ENCODE results near the gene ITGA3. TPM values are rescaled to one million over a fixed set of nuclear protein-coding genes. Genes with fewer than 3 reads are reported as not detected.
A peak's percentile ranks its signal among the peaks of the same experiment; 100 is the strongest.

Gene ITGA3
- polyA plus RNA-seq, 1 of the 3 experiments (the other 2 are of a cell fraction): 766 TPM

DNA sequence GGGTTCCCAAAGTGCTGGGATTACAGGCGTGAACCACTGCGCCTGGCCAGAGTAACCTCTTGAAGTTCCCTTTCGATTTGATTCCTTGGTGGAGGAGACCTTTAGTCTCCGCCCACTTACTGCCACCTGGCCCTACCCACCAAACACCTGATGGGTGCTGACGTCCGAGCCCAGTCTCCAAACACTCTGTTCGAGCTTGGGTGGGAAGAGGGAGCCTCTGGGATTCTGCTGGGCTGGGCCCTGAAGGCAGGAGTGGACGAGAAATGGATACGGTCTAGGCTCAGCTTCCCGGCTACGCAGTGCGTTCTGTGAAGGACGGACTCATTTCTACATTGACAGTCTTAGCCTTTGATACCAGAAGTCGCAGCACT, 870 bp upstream of the ITGA3 start:
- no peaks in the 10 kb centered on the region for H3K27me3 ChIP-seq (ENCODE audit: insufficient read depth)
- peak overlapping the region; percentile 98 for H3K9ac ChIP-seq
- H3K4me1 ChIP-seq (ENCODE audit: control insufficient read depth in 1 of 2, insufficient read depth in 2 of 2, low read depth in 1 of 2, low read length in 1 of 2): peaks cover 63 to 64% of the 10 kb centered on the region in 2 experiments
- no peaks in the 10 kb centered on the region for H3K9me2 ChIP-seq
- peaks cover 83% of the 10 kb centered on the region for H3K79me2 ChIP-seq (ENCODE audit: insufficient read depth)
- TF ChIP-seq RXRA (IDR thresholded peaks at IDR 0.05; ENCODE audit: borderline replicate concordance, low read depth): no peak
- TF ChIP-seq RAD21 (IDR thresholded peaks at IDR 0.05; ENCODE audit: low read length): no peak
- TF ChIP-seq RCOR1 (IDR thresholded peaks at IDR 0.05; ENCODE audit: low read length): no peak
- TF ChIP-seq, protein P1, sequence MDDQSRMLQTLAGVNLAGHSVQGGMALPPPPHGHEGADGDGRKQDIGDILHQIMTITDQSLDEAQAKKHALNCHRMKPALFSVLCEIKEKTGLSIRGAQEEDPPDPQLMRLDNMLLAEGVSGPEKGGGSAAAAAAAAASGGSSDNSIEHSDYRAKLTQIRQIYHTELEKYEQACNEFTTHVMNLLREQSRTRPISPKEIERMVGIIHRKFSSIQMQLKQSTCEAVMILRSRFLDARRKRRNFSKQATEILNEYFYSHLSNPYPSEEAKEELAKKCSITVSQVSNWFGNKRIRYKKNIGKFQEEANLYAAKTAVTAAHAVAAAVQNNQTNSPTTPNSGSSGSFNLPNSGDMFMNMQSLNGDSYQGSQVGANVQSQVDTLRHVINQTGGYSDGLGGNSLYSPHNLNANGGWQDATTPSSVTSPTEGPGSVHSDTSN (IDR thresholded peaks at IDR 0.05): no peak
- TF ChIP-seq TEAD4 (IDR thresholded peaks at IDR 0.05; ENCODE audit: borderline replicate concordance, insufficient read depth): no peak
- TF ChIP-seq, protein P2, sequence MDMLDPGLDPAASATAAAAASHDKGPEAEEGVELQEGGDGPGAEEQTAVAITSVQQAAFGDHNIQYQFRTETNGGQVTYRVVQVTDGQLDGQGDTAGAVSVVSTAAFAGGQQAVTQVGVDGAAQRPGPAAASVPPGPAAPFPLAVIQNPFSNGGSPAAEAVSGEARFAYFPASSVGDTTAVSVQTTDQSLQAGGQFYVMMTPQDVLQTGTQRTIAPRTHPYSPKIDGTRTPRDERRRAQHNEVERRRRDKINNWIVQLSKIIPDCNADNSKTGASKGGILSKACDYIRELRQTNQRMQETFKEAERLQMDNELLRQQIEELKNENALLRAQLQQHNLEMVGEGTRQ (IDR thresholded peaks at IDR 0.05; ENCODE audit: borderline replicate concordance, low read depth, low read length): no peak
- no peak for TF ChIP-seq MXI1 (IDR thresholded peaks at IDR 0.05; ENCODE audit: low read depth, low read length)
- TF ChIP-seq EZH2phosphoT487 (IDR thresholded peaks at IDR 0.05; ENCODE audit: borderline replicate concordance, low read depth): no peak
- TF ChIP-seq YY1 (IDR thresholded peaks at IDR 0.05; ENCODE audit: low read depth): no peak
- TF ChIP-seq SIN3A (IDR thresholded peaks at IDR 0.05; ENCODE audit: borderline replicate concordance, low read depth, low read length): no peak
- no peak for TF ChIP-seq POLR2AphosphoS5 (IDR thresholded peaks at IDR 0.05; ENCODE audit: low read depth, low read length)
- TF ChIP-seq RFX5 (IDR thresholded peaks at IDR 0.05; ENCODE audit: low read length): no peak
- H2AFZ ChIP-seq (ENCODE audit: low read depth): no peak overlapping the region
- DNase-seq: no peak
- peak overlapping the region; percentile 96 for H3K4me2 ChIP-seq
- H4K20me1 ChIP-seq (ENCODE audit: insufficient read depth): no peaks in the 10 kb centered on the region
- H3K27ac ChIP-seq (ENCODE audit: low read depth in 2 of 2, low read length in 1 of 2): peak overlapping the region; percentile 90 to 100
- 41% methylated on average over 14 of the region's 14 CpGs for WGBS (ENCODE audit: low lambda C conversion rate)
- CTCF ChIA-PET: interaction anchor here (0.6 to 9.0 kb wide), 12 partner anchors 9 to 620 kb away, joined by 3 to 126 read pairs (median 13); partner anchors contain the start of genes DLX3 and PDK2
- peaks cover 87% of the 10 kb centered on the region for H3F3A ChIP-seq (replicated peaks; ENCODE audit: insufficient read depth)
- peak overlapping the region; percentile 90 to 91 for H3K4me3 ChIP-seq (ENCODE audit: low read depth in 2 of 2, low read length in 1 of 2)
- H3K9me3 ChIP-seq: no peaks in the 10 kb centered on the region
- POLR2A ChIA-PET: no interaction called here
- peaks cover 0 to 29% of the 10 kb centered on the region in 2 experiments for H3K36me3 ChIP-seq (replicated peaks in 1 of 2; ENCODE audit: control insufficient read depth in 1 of 2, insufficient read depth in 2 of 2, low read length in 1 of 2)

DNA sequence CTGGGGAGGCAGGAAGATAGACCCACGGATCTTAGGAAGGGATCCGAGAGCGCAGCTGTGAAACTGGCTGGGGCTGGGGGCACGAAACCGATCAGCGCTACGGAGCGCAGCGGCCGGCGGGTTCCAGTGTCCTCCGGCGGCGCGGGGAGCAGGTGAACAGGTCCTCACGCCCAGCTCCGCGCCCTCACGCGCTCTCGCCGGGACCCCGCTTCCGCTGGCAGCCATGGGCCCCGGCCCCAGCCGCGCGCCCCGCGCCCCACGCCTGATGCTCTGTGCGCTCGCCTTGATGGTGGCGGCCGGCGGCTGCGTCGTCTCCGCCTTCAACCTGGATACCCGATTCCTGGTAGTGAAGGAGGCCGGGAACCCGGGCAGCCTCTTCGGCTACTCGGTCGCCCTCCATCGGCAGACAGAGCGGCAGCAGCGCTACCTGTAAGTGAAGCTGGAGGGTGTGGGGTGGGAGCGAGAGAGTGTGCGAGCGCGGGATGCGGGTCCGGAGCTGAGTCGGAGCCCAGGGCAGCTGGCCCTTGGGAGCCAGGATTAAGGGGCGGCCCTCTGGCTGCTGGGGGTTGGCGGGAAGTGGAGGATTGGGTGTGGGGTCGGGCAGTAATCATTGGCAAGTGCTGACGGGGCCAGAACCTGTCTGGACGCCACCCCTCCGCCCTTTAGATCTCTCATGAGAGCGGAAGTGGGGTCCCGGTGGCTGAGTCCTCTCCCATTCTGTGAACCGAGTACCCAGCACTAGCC, 479 bp downstream of the ITGA3 start:
- H3K9ac ChIP-seq: peak overlapping the region; percentile 98
- H4K20me1 ChIP-seq (ENCODE audit: insufficient read depth): no peaks in the 10 kb centered on the region
- H3K9me3 ChIP-seq: no peaks in the 10 kb centered on the region
- peak overlapping the region; percentile 90 to 100 for H3K27ac ChIP-seq (ENCODE audit: low read depth in 2 of 2, low read length in 1 of 2)
- POLR2A ChIA-PET: interaction anchor here (1.2 to 1.6 kb wide), 2 partner anchors 19 to 38 kb away, joined by 3 read pairs; no protein-coding TSS in a partner anchor
- peak overlapping the region; percentile 90 to 91 for H3K4me3 ChIP-seq (ENCODE audit: low read depth in 2 of 2, low read length in 1 of 2)
- peaks cover 0 to 31% of the 10 kb centered on the region in 2 experiments for H3K36me3 ChIP-seq (replicated peaks in 1 of 2; ENCODE audit: control insufficient read depth in 1 of 2, insufficient read depth in 2 of 2, low read length in 1 of 2)
- peaks cover 61 to 67% of the 10 kb centered on the region in 2 experiments for H3K4me1 ChIP-seq (ENCODE audit: control insufficient read depth in 1 of 2, insufficient read depth in 2 of 2, low read depth in 1 of 2, low read length in 1 of 2)
- H3K79me2 ChIP-seq (ENCODE audit: insufficient read depth): peaks cover 96% of the 10 kb centered on the region
- no peaks in the 10 kb centered on the region for H3K27me3 ChIP-seq (ENCODE audit: insufficient read depth)
- peaks cover 87% of the 10 kb centered on the region for H3F3A ChIP-seq (replicated peaks; ENCODE audit: insufficient read depth)
- no peak overlapping the region for H2AFZ ChIP-seq (ENCODE audit: low read depth)
- CTCF ChIA-PET: interaction anchor here (0.7 to 9.0 kb wide), 30 partner anchors 10 to 487 kb away, joined by 3 to 126 read pairs (median 5); partner anchors contain the start of genes DLX3 and PDK2
- under 1% methylated on average over 38 of the region's 64 CpGs for WGBS (ENCODE audit: low lambda C conversion rate)
- peak; percentile 89 for DNase-seq
- peak overlapping the region; percentile 96 for H3K4me2 ChIP-seq
- H3K9me2 ChIP-seq: no peaks in the 10 kb centered on the region
- peak; percentile 61 for TF ChIP-seq RAD21 (IDR thresholded peaks at IDR 0.05; ENCODE audit: low read length)
- TF ChIP-seq POLR2AphosphoS5 (IDR thresholded peaks at IDR 0.05; ENCODE audit: low read depth, low read length): no peak; the same call in 1 of the 2 replicates
- no peak for TF ChIP-seq TEAD4 (IDR thresholded peaks at IDR 0.05; ENCODE audit: borderline replicate concordance, insufficient read depth)
- TF ChIP-seq TAF1 (IDR thresholded peaks at IDR 0.05; ENCODE audit: borderline replicate concordance, low read depth, low read length): peak; percentile 50; the same call in 1 of the 2 replicates
- TF ChIP-seq CHD2 (IDR thresholded peaks at IDR 0.05; ENCODE audit: low read length, partially characterized antibody): no peak
- TF ChIP-seq, protein P3, sequence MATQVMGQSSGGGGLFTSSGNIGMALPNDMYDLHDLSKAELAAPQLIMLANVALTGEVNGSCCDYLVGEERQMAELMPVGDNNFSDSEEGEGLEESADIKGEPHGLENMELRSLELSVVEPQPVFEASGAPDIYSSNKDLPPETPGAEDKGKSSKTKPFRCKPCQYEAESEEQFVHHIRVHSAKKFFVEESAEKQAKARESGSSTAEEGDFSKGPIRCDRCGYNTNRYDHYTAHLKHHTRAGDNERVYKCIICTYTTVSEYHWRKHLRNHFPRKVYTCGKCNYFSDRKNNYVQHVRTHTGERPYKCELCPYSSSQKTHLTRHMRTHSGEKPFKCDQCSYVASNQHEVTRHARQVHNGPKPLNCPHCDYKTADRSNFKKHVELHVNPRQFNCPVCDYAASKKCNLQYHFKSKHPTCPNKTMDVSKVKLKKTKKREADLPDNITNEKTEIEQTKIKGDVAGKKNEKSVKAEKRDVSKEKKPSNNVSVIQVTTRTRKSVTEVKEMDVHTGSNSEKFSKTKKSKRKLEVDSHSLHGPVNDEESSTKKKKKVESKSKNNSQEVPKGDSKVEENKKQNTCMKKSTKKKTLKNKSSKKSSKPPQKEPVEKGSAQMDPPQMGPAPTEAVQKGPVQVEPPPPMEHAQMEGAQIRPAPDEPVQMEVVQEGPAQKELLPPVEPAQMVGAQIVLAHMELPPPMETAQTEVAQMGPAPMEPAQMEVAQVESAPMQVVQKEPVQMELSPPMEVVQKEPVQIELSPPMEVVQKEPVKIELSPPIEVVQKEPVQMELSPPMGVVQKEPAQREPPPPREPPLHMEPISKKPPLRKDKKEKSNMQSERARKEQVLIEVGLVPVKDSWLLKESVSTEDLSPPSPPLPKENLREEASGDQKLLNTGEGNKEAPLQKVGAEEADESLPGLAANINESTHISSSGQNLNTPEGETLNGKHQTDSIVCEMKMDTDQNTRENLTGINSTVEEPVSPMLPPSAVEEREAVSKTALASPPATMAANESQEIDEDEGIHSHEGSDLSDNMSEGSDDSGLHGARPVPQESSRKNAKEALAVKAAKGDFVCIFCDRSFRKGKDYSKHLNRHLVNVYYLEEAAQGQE (IDR thresholded peaks at IDR 0.05; ENCODE audit: low read depth, low read length): no peak
- TF ChIP-seq FOXJ3 (CRISPR knock-in tag; IDR thresholded peaks at IDR 0.05): no peak
- TF ChIP-seq, protein P4, sequence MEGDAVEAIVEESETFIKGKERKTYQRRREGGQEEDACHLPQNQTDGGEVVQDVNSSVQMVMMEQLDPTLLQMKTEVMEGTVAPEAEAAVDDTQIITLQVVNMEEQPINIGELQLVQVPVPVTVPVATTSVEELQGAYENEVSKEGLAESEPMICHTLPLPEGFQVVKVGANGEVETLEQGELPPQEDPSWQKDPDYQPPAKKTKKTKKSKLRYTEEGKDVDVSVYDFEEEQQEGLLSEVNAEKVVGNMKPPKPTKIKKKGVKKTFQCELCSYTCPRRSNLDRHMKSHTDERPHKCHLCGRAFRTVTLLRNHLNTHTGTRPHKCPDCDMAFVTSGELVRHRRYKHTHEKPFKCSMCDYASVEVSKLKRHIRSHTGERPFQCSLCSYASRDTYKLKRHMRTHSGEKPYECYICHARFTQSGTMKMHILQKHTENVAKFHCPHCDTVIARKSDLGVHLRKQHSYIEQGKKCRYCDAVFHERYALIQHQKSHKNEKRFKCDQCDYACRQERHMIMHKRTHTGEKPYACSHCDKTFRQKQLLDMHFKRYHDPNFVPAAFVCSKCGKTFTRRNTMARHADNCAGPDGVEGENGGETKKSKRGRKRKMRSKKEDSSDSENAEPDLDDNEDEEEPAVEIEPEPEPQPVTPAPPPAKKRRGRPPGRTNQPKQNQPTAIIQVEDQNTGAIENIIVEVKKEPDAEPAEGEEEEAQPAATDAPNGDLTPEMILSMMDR (IDR thresholded peaks at IDR 0.05): peak; percentile 40
- TF ChIP-seq SIN3A (IDR thresholded peaks at IDR 0.05; ENCODE audit: borderline replicate concordance, low read depth, low read length): peak; percentile 40; the same call in 1 of the 2 replicates
- no peak for TF ChIP-seq RCOR1 (IDR thresholded peaks at IDR 0.05; ENCODE audit: low read length)
